Measurements from ENCODE around the gene TTLL10. TPM values are rescaled to one million over a fixed set of nuclear protein-coding genes. Genes with fewer than 3 reads are reported as not detected.
A peak's percentile ranks its signal among the peaks of the same experiment; 100 is the strongest.

TTLL10 gene
- total RNA-seq, 4 donors from 2014 or later: 0.23 TPM; not detected in 3

- no peaks in the 10 kb centered on the region for H3K36me3 ChIP-seq
- whole genome bisulfite sequencing, 2 donors (ENCODE audit: low coverage in 1 of 2): 64 to 67% methylated on average over 3 to 7 of the region's 48 CpGs
- H3K4me1 ChIP-seq: no peaks in the 10 kb centered on the region
- H3K27me3 ChIP-seq: peaks cover 59% of the 10 kb centered on the region
- peak overlapping the region in 2 of 4 donors; percentile 45 to 54 for H3K27ac ChIP-seq
- ATAC-seq: no peak
- no peak overlapping the region for H3K4me3 ChIP-seq
- no peaks in the 10 kb centered on the region for H3K9me3 ChIP-seq
- TF ChIP-seq CTCF (IDR thresholded peaks at IDR 0.05): no peak
- no peak for TF ChIP-seq POLR2AphosphoS5 (IDR thresholded peaks at IDR 0.05)
- TF ChIP-seq POLR2A (IDR thresholded peaks at IDR 0.05): no peak
- TF ChIP-seq EP300 (IDR thresholded peaks at IDR 0.05): no peak
Measured at GRCh38 chr1:1132042-1132950, 41.4 kb upstream of the TTLL10 start.

- Histone ChIP-seq H3K27me3 (peaks cover 63% of the 10 kb centered on the region), H3K27ac (peak overlapping the region in 2 of 4 donors; percentile 42 to 54), H3K4me1 (no peaks in the 10 kb centered on the region), H3K36me3 (no peaks in the 10 kb centered on the region), H3K9me3 (no peaks in the 10 kb centered on the region), H3K4me3 (no peak overlapping the region)
- ATAC-seq: no peak
- TF ChIP-seq CTCF (IDR thresholded peaks at IDR 0.05) (no peak), POLR2A (IDR thresholded peaks at IDR 0.05) (no peak), EP300 (IDR thresholded peaks at IDR 0.05) (no peak), POLR2AphosphoS5 (IDR thresholded peaks at IDR 0.05) (no peak)
- 52% methylated on average over 8 of the region's 32 CpGs; no CpG with 5 or more reads in 1 of the 2 donors for WGBS, 2 donors (ENCODE audit: low coverage in 1 of 2)
Measured at GRCh38 chr1:1132956-1133750, 40.5 kb upstream of the TTLL10 start.

GRCh38 chr1:1134300-1134970 is 39.2 kb upstream of the TTLL10 start:
- no peak overlapping the region for H3K4me3 ChIP-seq
- no peaks in the 10 kb centered on the region for H3K4me1 ChIP-seq
- TF ChIP-seq EP300 (IDR thresholded peaks at IDR 0.05) (no peak), POLR2AphosphoS5 (IDR thresholded peaks at IDR 0.05) (no peak), POLR2A (IDR thresholded peaks at IDR 0.05) (no peak), CTCF (IDR thresholded peaks at IDR 0.05) (no peak)
- H3K9me3 ChIP-seq: no peaks in the 10 kb centered on the region
- ATAC-seq: no peak
- H3K27ac ChIP-seq: peak overlapping the region in 1 of 4 donors; percentile 25
- WGBS, 2 donors (ENCODE audit: low coverage in 1 of 2): 100% methylated on average over 3 of the region's 28 CpGs; no CpG with 5 or more reads in 1 of the 2 donors
- peaks cover 66% of the 10 kb centered on the region for H3K27me3 ChIP-seq
- H3K36me3 ChIP-seq: no peaks in the 10 kb centered on the region

- no peaks in the 10 kb centered on the region for H3K9me3 ChIP-seq
- no peaks in the 10 kb centered on the region for H3K36me3 ChIP-seq
- peaks cover 67% of the 10 kb centered on the region for H3K27me3 ChIP-seq
- peak overlapping the region in 1 of 4 donors; percentile 25 for H3K27ac ChIP-seq
- H3K4me1 ChIP-seq: no peaks in the 10 kb centered on the region
- H3K4me3 ChIP-seq: no peak overlapping the region
- 71 to 78% methylated on average over 9 to 10 of the region's 20 CpGs for WGBS, 2 donors (ENCODE audit: low coverage in 1 of 2)
- TF ChIP-seq POLR2AphosphoS5 (IDR thresholded peaks at IDR 0.05) (no peak), EP300 (IDR thresholded peaks at IDR 0.05) (no peak), POLR2A (IDR thresholded peaks at IDR 0.05) (no peak), CTCF (IDR thresholded peaks at IDR 0.05) (no peak)
- ATAC-seq: no peak
Measured at GRCh38 chr1:1135339-1136136, 38.1 kb upstream of the TTLL10 start.

All from gastroesophageal sphincter (tissue), 4 donors.